ENCODE results near the gene MCRIP1. TPM values are rescaled to one million over a fixed set of nuclear protein-coding genes. Genes with fewer than 3 reads are reported as not detected.

The MCRIP1 gene
- total RNA-seq, 4 donors from 2014 or later = 83.5 to 146 (median 114) TPM

GRCh38 chr17:81794074-81794476, 39.0 kb downstream of the MCRIP1 start:
- TF ChIP-seq POLR2A (IDR thresholded peaks at IDR 0.05; ENCODE audit: low read depth) (no peak), EP300 (IDR thresholded peaks at IDR 0.05) (no peak), POLR2AphosphoS5 (IDR thresholded peaks at IDR 0.05) (no peak), CTCF (IDR thresholded peaks at IDR 0.05) (no peak)
- DNase-seq (ENCODE audit: extremely low spot score) = no peak
- intact Hi-C loops (cut with DNase I) = no loop called here
- Histone ChIP-seq H3K4me3 (no peak overlapping the region), H3K9me3 (no peaks in the 10 kb centered on the region), H3K27ac (replicated peaks in 1 of 4) (no peak overlapping the region), H3K27me3 (peaks cover 0 to 32% (median 3%) of the 10 kb centered on the region in 4 donors), H3K36me3 (no peaks in the 10 kb centered on the region), H3K4me1 (no peaks in the 10 kb centered on the region)
- WGBS = 82% methylated on average over 3 of the region's 3 CpGs

- intact Hi-C loops (cut with DNase I) = no loop called here
- WGBS = 90% methylated on average over 8 of the region's 8 CpGs
- Histone ChIP-seq H3K9me3 (no peaks in the 10 kb centered on the region), H3K36me3 (no peaks in the 10 kb centered on the region), H3K4me3 (no peak overlapping the region), H3K27ac (replicated peaks in 1 of 4) (no peak overlapping the region), H3K4me1 (no peaks in the 10 kb centered on the region), H3K27me3 (peaks cover 0 to 32% (median 3%) of the 10 kb centered on the region in 4 donors)
- no peak for DNase-seq (ENCODE audit: extremely low spot score)
- TF ChIP-seq CTCF (IDR thresholded peaks at IDR 0.05) (no peak), POLR2A (IDR thresholded peaks at IDR 0.05; ENCODE audit: low read depth) (no peak), POLR2AphosphoS5 (IDR thresholded peaks at IDR 0.05) (no peak), EP300 (IDR thresholded peaks at IDR 0.05) (no peak)
Measured at GRCh38 chr17:81792675-81793615, 40.1 kb downstream of the MCRIP1 start.

Other genes starting within 250 kb of the MCRIP1 start
- gene NPLOC4, start 196.2 kb downstream of the MCRIP1 start, total RNA-seq = 10 to 100 TPM; 58.1 to 86.6 (median 65.7) TPM
- under 1 TPM in 2 of 4 donors, not detected in 2; 0.32 to 0.92 TPM for gene TSPAN10, start 196.1 kb downstream of the MCRIP1 start, total RNA-seq
- gene PDE6G, start 176.7 kb downstream of the MCRIP1 start, total RNA-seq = under 1 TPM in 1 of 4 donors, not detected in 3; 0.98 TPM
- gene OXLD1, start 166.7 kb downstream of the MCRIP1 start, total RNA-seq = 10 to 100 TPM; 24.5 to 40.5 (median 31.1) TPM
- gene CCDC137, start 166.6 kb downstream of the MCRIP1 start, total RNA-seq = 10 to 100 TPM in 3 of 4 donors, 1 to 10 TPM in 1; 8.9 to 14.1 (median 12.6) TPM
- gene ARL16, start 149.5 kb downstream of the MCRIP1 start, total RNA-seq = 10 to 100 TPM; 23.7 to 38.3 (median 27.3) TPM
- gene HGS, start 149.3 kb downstream of the MCRIP1 start, total RNA-seq = 10 to 100 TPM; 47.8 to 99.1 (median 65.5) TPM
- gene MRPL12, start 129.9 kb downstream of the MCRIP1 start, total RNA-seq = 10 to 100 TPM; 24.5 to 47.9 (median 39.2) TPM
- gene SLC25A10, start 121.0 kb downstream of the MCRIP1 start, total RNA-seq = 1 to 10 TPM; 2.1 to 5.5 (median 4.8) TPM
- gene GCGR, start 29.1 kb downstream of the MCRIP1 start, total RNA-seq = under 1 TPM in 2 of 4 donors, not detected in 2; 0.17 to 0.40 TPM
- gene PPP1R27, start 1.8 kb upstream of the MCRIP1 start, total RNA-seq = not detected
- gene P4HB, start 27.2 kb upstream of the MCRIP1 start, total RNA-seq = 100 to 1,000 TPM; 269 to 334 (median 313) TPM
- 100 to 1,000 TPM; 115 to 229 (median 202) TPM for gene ARHGDIA, start 38.0 kb upstream of the MCRIP1 start, total RNA-seq
- 10 to 100 TPM; 44.0 to 67.7 (median 56.5) TPM for gene ALYREF, start 58.3 kb upstream of the MCRIP1 start, total RNA-seq
- gene ANAPC11, start 58.4 kb upstream of the MCRIP1 start, total RNA-seq = 100 to 1,000 TPM; 131 to 139 (median 135) TPM
- gene NPB, start 68.9 kb upstream of the MCRIP1 start, total RNA-seq = 1 to 10 TPM in 1 of 4 donors, under 1 TPM in 1, not detected in 2; 0.78 to 1.8 TPM
- 10 to 100 TPM; 27.4 to 38.7 (median 33.3) TPM for gene PCYT2, start 78.1 kb upstream of the MCRIP1 start, total RNA-seq
- gene SIRT7, start 84.9 kb upstream of the MCRIP1 start, total RNA-seq = 10 to 100 TPM; 13.9 to 27.0 (median 19.9) TPM
- gene MAFG, start 94.4 kb upstream of the MCRIP1 start, total RNA-seq = 10 to 100 TPM; 23.7 to 41.7 (median 33.6) TPM
- gene PYCR1, start 104.0 kb upstream of the MCRIP1 start, total RNA-seq = 1 to 10 TPM; 2.1 to 6.5 (median 4.6) TPM
- not detected for gene MYADML2, start 113.9 kb upstream of the MCRIP1 start, total RNA-seq
- gene NOTUM, start 127.9 kb upstream of the MCRIP1 start, total RNA-seq = under 1 TPM in 1 of 4 donors, not detected in 3; 0.83 TPM
- 10 to 100 TPM; 15.9 to 18.4 (median 17.3) TPM for gene ASPSCR1, start 144.3 kb upstream of the MCRIP1 start, total RNA-seq
- 100 to 1,000 TPM in 2 of 4 donors, 10 to 100 TPM in 2; 62.5 to 109 (median 95.5) TPM for gene CENPX, start 189.6 kb upstream of the MCRIP1 start, total RNA-seq
- 10 to 100 TPM in 2 of 4 donors, 1 to 10 TPM in 2; 6.6 to 15.8 (median 11.5) TPM for gene LRRC45, start 190.0 kb upstream of the MCRIP1 start, total RNA-seq
- gene RAC3, start 198.4 kb upstream of the MCRIP1 start, total RNA-seq = 1 to 10 TPM; 1.8 to 2.5 (median 2.2) TPM
- gene DCXR, start 204.4 kb upstream of the MCRIP1 start, total RNA-seq = 100 to 1,000 TPM in 2 of 4 donors, 10 to 100 TPM in 2; 78.6 to 135 (median 102) TPM
- 10 to 100 TPM; 32.4 to 54.8 (median 42.5) TPM for gene RFNG, start 218.5 kb upstream of the MCRIP1 start, total RNA-seq
- 100 to 1,000 TPM in 2 of 4 donors, 10 to 100 TPM in 2; 64.4 to 108 (median 85.4) TPM for gene GPS1, start 218.6 kb upstream of the MCRIP1 start, total RNA-seq
- gene DUS1L, start 232.5 kb upstream of the MCRIP1 start, total RNA-seq = 10 to 100 TPM; 42.2 to 77.1 (median 52.6) TPM

Measured in esophagus muscularis mucosa (tissue), 4 donors.